ENCODE results near the gene DHRS3.

DNA sequence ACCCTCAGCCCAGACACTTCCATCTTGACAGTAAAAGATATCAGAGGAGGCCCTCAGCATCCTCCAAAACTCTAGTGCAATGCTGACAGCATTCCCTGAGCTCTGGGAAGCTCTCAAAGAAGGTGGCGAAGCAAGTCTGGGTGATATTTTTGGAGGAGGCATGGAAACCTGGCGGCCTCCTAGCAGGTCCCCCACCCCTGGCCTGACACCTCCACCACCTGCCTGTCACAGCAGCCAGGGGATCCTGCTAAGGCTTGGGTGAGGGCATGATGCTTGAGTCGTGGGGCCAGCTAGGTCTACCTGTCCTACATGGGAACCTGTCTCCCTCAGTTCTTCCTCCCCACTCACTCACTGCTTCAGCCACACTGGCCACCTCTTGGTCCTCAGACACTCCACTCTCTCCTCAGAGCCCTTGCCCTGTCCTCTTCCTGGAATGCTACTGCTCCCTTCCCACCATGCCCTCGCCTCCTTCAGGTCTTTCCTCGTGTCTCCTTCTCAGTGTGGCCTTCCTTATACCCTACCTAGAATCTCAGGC lies 8.5 kb downstream of the DHRS3 start:
- TF ChIP-seq, protein P1, sequence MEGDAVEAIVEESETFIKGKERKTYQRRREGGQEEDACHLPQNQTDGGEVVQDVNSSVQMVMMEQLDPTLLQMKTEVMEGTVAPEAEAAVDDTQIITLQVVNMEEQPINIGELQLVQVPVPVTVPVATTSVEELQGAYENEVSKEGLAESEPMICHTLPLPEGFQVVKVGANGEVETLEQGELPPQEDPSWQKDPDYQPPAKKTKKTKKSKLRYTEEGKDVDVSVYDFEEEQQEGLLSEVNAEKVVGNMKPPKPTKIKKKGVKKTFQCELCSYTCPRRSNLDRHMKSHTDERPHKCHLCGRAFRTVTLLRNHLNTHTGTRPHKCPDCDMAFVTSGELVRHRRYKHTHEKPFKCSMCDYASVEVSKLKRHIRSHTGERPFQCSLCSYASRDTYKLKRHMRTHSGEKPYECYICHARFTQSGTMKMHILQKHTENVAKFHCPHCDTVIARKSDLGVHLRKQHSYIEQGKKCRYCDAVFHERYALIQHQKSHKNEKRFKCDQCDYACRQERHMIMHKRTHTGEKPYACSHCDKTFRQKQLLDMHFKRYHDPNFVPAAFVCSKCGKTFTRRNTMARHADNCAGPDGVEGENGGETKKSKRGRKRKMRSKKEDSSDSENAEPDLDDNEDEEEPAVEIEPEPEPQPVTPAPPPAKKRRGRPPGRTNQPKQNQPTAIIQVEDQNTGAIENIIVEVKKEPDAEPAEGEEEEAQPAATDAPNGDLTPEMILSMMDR (IDR thresholded peaks at IDR 0.05), result no peak
- TF ChIP-seq POLR2A (IDR thresholded peaks at IDR 0.05) (no peak), POLR2AphosphoS5 (IDR thresholded peaks at IDR 0.05; ENCODE audit: insufficient read depth in 1 of 2, low read depth in 1 of 2) (no peak)

Data from vagina (tissue), 2 donors.